ENCODE data around the gene NAV2.

NAV2 gene

GRCh38 chr11:19903620-19904069 is 191.0 kb downstream of the NAV2 start:
- DNase-seq (ENCODE audit: low spot score) = peak; percentile 33
- in situ Hi-C loops (cut with MboI; ENCODE audit: low sequenced_read_pairs, unreplicated experiment) = loop anchor here (10.0 kb wide), 1 partner anchor 339 kb away; no protein-coding TSS in a partner anchor
- TF ChIP-seq CTCF (IDR thresholded peaks at IDR 0.05; ENCODE audit: borderline replicate concordance, control extremely low read depth, extremely low read depth, insufficient read depth, missing control alignments) = peak; percentile 69

GRCh38 chr11:19905280-19905853 is 192.7 kb downstream of the NAV2 start:
- in situ Hi-C loops (cut with MboI; ENCODE audit: low sequenced_read_pairs, unreplicated experiment) = loop anchor here (10.0 kb wide), 1 partner anchor 341 kb away; no protein-coding TSS in a partner anchor
- no peak for DNase-seq (ENCODE audit: low spot score)
- peak; percentile 13 for TF ChIP-seq CTCF (IDR thresholded peaks at IDR 0.05; ENCODE audit: borderline replicate concordance, control extremely low read depth, extremely low read depth, insufficient read depth, missing control alignments)

GRCh38 chr11:19906126-19906525 is 193.5 kb downstream of the NAV2 start:
- in situ Hi-C loops (cut with MboI; ENCODE audit: low sequenced_read_pairs, unreplicated experiment) = loop anchor here (10.0 kb wide), 1 partner anchor 341 kb away; no protein-coding TSS in a partner anchor
- TF ChIP-seq CTCF (IDR thresholded peaks at IDR 0.05; ENCODE audit: borderline replicate concordance, control extremely low read depth, extremely low read depth, insufficient read depth, missing control alignments) = no peak
- DNase-seq (ENCODE audit: low spot score) = no peak

- in situ Hi-C loops (cut with MboI; ENCODE audit: low sequenced_read_pairs, unreplicated experiment) = loop anchor here (10.0 kb wide), 1 partner anchor 342 kb away; no protein-coding TSS in a partner anchor
- peak; percentile 39 for DNase-seq (ENCODE audit: low spot score)
These were observed 194.5 kb downstream of the NAV2 start for GRCh38 chr11:19907008-19907579.

GRCh38 chr11:19907839-19908238 is 195.2 kb downstream of the NAV2 start:
- TF ChIP-seq CTCF (IDR thresholded peaks at IDR 0.05; ENCODE audit: borderline replicate concordance, control extremely low read depth, extremely low read depth, insufficient read depth, missing control alignments) = no peak
- in situ Hi-C loops (cut with MboI; ENCODE audit: low sequenced_read_pairs, unreplicated experiment) = loop anchor here (10.0 kb wide), 1 partner anchor 343 kb away; no protein-coding TSS in a partner anchor

More at GRCh38 chr11:19907008-19907579, 194.5 kb downstream of the NAV2 start:
- TF ChIP-seq CTCF (IDR thresholded peaks at IDR 0.05; ENCODE audit: borderline replicate concordance, control extremely low read depth, extremely low read depth, insufficient read depth, missing control alignments) = no peak

GRCh38 chr11:19910931-19911330 is 198.3 kb downstream of the NAV2 start:
- in situ Hi-C loops (cut with MboI; ENCODE audit: low sequenced_read_pairs, unreplicated experiment) = no loop called here
- no peak for DNase-seq (ENCODE audit: low spot score)
- TF ChIP-seq CTCF (IDR thresholded peaks at IDR 0.05; ENCODE audit: borderline replicate concordance, control extremely low read depth, extremely low read depth, insufficient read depth, missing control alignments) = no peak

More at GRCh38 chr11:19907839-19908238, 195.2 kb downstream of the NAV2 start:
- DNase-seq (ENCODE audit: low spot score) = no peak
